Kidney glomerular epithelial cell (primary cell): Measurements from ENCODE around the gene RHOC.

Source experiments
- DNase-seq: peaks from one replicate; lab custom pipeline; 2025; lab: John Stamatoyannopoulos, UW

The RHOC gene

GRCh38 chr1:112701227-112702066 lies 5.5 kb downstream of the RHOC start:
- DNase-seq: no peak

- peak; percentile 94 for DNase-seq
Observed at GRCh38 chr1:112700290-112701226, 6.4 kb downstream of the RHOC start.

DNA sequence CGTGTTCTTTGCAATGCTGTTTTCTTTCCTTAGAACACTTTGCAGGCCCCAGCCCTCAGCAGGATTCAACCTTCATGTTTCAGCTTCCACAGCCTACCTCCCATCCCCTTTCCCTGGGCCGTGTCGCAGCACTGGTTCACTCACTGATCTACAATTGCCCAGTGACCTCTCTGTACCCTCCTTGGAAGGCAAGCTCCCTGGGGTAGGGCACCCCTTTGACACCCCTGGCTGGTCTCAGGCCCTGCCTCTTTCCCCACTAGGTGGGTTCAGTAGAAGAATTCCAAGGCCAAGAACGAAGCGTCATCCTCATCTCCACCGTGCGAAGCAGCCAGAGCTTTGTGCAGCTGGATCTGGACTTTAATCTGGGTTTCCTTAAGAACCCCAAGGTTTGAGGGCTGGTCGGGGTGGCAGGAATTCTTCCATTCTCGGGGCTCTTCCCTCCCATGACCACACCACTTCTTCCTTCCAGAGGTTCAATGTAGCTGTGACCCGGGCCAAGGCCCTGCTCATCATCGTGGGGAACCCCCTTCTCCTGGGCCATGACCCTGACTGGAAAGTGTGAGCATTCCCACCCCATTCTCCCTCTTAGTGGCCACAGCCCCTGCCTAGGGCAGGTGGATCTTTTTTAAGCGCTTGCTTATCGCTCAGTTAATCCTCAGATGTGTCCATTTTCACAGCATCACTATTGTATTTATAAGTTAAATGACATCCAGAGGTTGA lies 7.3 kb downstream of the RHOC start:
- DNase-seq: no peak

DNA sequence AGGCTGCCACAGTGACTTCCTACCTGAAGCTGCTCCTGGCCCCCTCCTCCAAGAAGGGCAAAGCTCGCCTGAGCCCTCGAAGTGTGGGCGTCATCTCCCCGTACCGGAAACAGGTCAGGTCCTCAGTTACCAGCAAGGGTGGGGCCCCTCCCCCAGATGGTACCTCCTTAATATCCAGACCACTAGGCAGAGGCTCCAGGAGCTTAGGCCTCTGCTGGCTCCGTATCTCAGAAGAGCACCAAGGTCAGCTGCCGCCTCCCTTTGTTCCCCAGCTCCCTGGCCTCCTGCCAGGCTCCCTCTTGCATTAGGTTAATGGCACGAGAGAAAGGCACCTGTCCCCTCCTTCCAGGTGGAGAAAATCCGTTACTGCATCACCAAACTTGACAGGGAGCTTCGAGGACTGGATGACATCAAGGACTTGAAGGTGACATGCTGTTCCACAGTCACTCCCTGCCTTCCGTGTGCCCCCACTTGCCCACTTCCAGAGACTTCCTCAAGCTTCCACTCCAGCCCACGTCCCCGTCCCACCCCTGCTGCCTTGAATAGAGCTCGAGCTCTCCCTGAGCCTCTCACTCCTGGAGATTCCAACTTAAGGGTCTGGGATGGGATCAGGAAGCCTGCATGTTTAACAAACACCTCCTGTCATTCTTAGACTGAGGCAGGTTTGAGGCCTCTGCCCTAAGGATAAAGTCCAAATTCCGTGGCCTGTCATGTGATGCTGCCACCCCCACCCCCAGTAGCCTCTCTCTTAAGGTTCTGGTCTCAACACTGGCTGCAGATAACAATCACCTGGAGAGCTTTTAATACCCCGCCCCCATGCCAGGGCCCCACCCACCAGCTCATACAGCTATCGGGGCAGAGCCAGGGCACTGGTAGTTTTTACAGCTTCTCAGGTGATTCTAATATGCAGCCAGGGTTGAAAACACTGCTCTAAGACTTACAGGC lies 8.3 kb downstream of the RHOC start:
- DNase-seq: no peak

DNA sequence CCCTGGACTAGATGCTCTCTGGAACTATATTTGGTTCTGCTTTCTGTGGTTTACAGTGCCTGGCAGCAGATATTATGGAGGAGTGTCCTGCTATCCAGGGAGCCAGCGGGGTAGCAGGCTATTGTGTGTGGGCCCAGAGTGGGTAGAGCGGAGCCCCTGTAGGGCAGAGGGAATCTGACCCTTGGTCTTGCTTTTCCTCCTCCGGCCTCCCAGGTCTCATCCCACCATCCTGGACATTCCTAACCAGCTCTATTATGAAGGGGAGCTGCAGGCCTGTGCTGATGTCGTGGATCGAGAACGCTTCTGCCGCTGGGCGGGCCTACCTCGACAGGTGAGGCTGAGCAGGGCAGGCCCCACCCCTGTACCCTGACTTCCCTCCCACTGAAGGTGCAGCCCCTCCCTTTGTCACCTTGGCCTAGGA lies 9.1 kb downstream of the RHOC start:
- no peak for DNase-seq

DNA sequence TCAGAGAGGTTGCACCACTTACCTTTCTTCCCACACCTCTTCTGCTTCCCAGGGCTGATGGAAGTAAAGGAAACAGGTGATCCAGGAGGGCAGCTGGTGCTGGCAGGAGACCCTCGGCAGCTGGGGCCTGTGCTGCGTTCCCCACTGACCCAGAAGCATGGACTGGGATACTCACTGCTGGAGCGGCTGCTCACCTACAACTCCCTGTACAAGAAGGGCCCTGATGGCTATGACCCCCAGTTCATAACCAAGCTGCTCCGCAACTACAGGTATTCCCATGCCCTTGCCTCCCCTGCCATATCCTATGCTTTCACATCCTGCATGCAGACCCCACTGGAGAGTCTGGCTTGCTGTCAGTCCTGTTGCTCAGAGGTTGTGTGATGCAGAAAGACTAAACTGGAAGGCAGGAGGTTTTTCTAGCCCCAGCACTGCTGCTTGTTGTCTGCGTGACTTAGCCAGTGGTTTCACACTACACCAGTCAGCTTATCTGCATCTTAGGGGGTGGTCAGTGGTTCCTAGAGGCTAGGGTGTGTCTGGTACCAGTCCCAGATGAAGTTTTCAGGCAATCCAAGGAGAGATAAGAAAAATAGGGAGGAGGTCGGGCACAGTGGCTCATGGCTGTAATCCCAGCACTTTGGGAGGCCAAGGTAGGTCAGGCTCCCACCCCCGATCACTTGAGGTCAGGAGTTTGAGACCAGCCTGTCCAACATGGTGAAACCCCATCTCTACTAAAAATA lies 10.2 kb downstream of the RHOC start:
- no peak for DNase-seq

DNA sequence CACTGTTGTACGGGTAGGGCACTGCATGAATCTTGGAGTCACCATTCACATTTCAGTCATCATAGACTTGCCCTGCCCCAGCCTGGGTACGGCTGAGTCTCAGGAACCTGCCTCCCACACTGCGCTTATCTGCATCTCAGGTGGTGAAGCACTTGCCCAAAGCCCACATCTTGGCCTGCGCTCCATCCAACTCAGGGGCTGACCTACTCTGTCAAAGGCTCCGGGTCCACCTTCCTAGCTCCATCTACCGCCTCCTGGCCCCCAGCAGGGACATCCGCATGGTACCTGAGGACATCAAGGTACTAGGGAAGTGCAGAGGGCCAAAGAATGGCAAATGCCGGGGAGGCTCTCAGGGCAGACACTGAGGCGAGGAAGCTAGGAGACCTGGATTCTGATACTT lies 11.7 kb downstream of the RHOC start:
- no peak for DNase-seq

- DNase-seq: no peak
Observed at GRCh38 chr1:112694363-112694929, 12.5 kb downstream of the RHOC start.

GRCh38 chr1:112693821-112694220 lies 13.1 kb downstream of the RHOC start:
- no peak for DNase-seq

DNA sequence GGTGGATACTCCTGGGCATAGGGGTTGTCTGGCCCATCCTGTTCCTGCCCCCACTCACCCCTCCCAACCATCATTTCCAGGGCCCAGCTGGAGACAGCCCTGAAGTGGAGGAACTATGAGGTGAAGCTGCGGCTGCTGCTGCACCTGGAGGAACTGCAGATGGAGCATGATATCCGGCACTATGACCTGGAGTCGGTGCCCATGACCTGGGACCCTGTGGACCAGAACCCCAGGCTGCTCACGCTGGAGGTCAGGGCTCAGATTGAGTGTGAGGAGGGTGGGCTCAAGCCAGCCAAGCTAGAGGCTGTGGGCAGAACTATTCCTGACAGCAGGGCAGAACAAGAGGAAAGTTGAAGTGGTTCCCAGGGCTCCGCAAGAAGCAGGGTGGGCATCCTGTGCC lies 14.2 kb downstream of the RHOC start:
- DNase-seq: no peak

GRCh38 chr1:112689842-112690237 lies 17.1 kb downstream of the RHOC start:
- no peak for DNase-seq

GRCh38 chr1:112689196-112689841 lies 17.6 kb downstream of the RHOC start:
- DNase-seq: no peak

- DNase-seq: no peak
Observed at GRCh38 chr1:112688781-112689193, 18.1 kb downstream of the RHOC start.

GRCh38 chr1:112687785-112688496 lies 19.0 kb downstream of the RHOC start:
- no peak for DNase-seq

DNA sequence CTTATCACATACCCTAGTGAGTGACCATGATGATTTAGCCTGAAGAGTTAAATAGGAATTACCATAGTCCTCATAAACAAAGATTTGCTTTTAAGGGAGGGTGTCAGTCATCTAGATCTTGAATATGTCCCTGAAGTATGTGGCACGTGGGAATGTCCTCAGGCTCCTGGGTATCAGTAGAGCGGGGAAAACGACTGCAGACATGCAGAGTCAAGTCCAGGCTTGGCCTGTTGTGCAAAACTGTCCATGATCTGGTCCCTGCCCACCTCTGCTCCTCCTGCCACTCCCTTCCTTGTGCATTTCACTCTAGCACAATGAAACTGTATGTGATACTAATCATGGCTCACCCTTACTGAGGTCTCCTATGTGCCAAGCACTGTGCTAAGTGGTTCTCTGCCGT lies 19.6 kb downstream of the RHOC start:
- no peak for DNase-seq

DNA sequence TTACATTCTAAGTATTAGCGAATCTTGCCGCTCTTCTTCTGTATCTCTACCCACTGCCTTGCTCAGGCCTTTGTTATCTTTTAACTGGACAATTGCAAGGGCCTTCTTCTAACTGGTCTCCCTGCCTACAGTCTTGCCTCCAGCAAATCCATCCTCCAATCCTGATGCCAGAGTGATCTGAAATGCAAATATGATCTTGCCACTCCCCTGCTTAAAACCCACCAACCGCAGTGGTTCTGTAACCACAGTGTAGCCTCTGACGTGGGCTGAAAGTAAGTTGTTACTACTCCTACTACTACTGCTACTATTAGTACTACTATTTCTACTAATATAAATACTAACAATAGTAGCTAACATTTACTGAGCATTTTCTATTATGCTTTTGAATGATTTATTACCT lies 20.1 kb downstream of the RHOC start:
- DNase-seq: no peak

GRCh38 chr1:112686417-112686816 lies 20.5 kb downstream of the RHOC start:
- DNase-seq: no peak

GRCh38 chr1:112685913-112686312 lies 21.0 kb downstream of the RHOC start:
- no peak for DNase-seq

DNA sequence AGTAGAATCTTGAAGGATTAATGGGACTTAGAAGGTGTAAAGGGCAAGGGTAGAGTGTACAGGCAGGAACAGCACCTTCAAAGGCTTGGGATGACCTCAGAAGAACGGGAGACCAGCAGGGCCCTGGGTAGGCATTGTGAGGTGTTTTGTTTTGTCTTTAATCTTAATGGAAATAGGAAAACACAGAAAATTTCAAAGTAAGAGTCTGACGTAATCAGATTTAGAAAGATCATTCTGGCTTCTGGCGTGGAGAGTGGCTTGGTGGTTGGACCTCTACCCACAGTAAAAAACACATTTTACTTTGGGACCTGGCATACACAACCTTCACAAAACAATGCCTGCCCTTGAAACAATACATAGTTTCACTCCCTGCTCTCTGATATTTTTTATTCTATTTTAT lies 28.3 kb downstream of the RHOC start:
- DNase-seq: no peak
